Activated CD4-positive, alpha-beta memory T cell treated with anti-CD3 and anti-CD28 coated beads, Interleukin-2, amount 10 ng/mL, durations not matched to agents 7 days and 5 days (primary cell): ENCODE data around the gene HCST. TPM values are rescaled to one million over a fixed set of nuclear protein-coding genes. Genes with fewer than 3 reads are reported as not detected.
"Not testable (repeated sequence)": the region's sequence is repeated elsewhere in the genome, so short reads cannot be mapped to it uniquely, and the experiment has no call there.

ENCODE experiments used
- CTCF ChIA-PET: fragments of 350-600 bp; sonication (Branson Sonifier 250); formaldehyde crosslinking; loops from one replicate; lab custom pipeline; 2021; ENCODE audit warnings: antibody characterized with exemption, inconsistent platforms; lab: Charles Lee
- POLR2A ChIA-PET: fragments of 350-600 bp; sonication (Branson Sonifier 250); formaldehyde crosslinking; loops from one replicate; lab custom pipeline; 2021; ENCODE audit warnings: antibody characterized with exemption; lab: Charles Lee
- DNase-seq: peaks from one replicate; pipeline ENCODE4 v3.0.0-alpha.2; 2020
- H3K27ac Mint-ChIP-seq: one replicate; pipeline ENCODE4 v1.8.0; 2021; ENCODE audit warnings: mild to moderate bottlenecking, mixed read lengths
- H3K27me3 Mint-ChIP-seq: one replicate; pipeline ENCODE4 v1.8.0; 2021; ENCODE audit warnings: mixed read lengths
- H3K36me3 Mint-ChIP-seq: one replicate; pipeline ENCODE4 v1.8.0; 2021; ENCODE audit warnings: low read depth, mixed read lengths
- H3K4me1 Mint-ChIP-seq: one replicate; pipeline ENCODE4 v1.8.0; 2021; ENCODE audit warnings: mixed read lengths
- H3K4me3 Mint-ChIP-seq: one replicate; pipeline ENCODE4 v1.8.0; 2021; ENCODE audit warnings: mild to moderate bottlenecking, mixed read lengths
- H3K9me3 Mint-ChIP-seq: one replicate; pipeline ENCODE4 v1.8.0; 2021; ENCODE audit warnings: mixed read lengths
- total RNA-seq, 2 experiments: library from RNA; stranded (reverse); gene quantifications; one replicate each; pipeline ENCODE4 v1.2.3, GENCODE V29; 2021

HCST gene
- total RNA-seq, 2 experiments from 2014 or later: 204 to 218 TPM

DNA sequence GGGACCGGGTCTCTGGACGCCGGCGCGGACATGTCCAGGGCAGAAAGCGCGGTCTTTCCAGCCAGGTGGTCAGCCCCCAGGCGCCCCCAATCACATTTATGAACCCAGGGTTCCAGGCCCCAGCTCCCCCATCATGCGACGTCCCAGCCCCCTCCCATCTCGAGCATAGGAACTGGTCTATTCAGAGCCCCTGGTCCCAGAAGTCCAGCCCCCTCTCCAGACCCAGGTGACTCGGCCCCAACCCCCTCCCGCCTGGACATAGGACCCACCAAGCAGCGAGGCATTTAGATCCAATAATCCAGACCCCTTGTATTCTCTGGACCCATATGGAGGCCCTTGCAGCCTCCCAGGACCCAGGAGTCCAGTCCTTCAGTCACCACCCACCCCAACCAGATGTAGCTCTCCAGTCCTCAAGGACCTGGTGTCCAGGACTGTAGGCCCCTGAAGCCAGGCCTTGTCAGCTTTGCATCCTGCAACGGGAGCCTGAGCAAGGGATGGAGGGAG is 33.5 kb upstream of the HCST start:
- CTCF ChIA-PET: interaction anchor here (0.6 to 1.9 kb wide), 3 partner anchors 13 to 702 kb away, joined by 3 to 7 read pairs (median 3); no protein-coding TSS in a partner anchor
- H3K9me3 Mint-ChIP-seq: no peaks in the 10 kb centered on the region
- no peak for DNase-seq
- POLR2A ChIA-PET: interaction anchor here (1.0 to 2.8 kb wide), 4 partner anchors 12 to 128 kb away, joined by 4 to 13 read pairs (median 4); partner anchors contain the start of gene KIRREL2
- H3K4me3 Mint-ChIP-seq: peak overlapping the region; percentile 21
- H3K4me1 Mint-ChIP-seq: peaks cover 18% of the 10 kb centered on the region
- H3K27ac Mint-ChIP-seq: no peak overlapping the region
- H3K36me3 Mint-ChIP-seq: no peaks in the 10 kb centered on the region
- peaks cover 37% of the 10 kb centered on the region for H3K27me3 Mint-ChIP-seq

DNA sequence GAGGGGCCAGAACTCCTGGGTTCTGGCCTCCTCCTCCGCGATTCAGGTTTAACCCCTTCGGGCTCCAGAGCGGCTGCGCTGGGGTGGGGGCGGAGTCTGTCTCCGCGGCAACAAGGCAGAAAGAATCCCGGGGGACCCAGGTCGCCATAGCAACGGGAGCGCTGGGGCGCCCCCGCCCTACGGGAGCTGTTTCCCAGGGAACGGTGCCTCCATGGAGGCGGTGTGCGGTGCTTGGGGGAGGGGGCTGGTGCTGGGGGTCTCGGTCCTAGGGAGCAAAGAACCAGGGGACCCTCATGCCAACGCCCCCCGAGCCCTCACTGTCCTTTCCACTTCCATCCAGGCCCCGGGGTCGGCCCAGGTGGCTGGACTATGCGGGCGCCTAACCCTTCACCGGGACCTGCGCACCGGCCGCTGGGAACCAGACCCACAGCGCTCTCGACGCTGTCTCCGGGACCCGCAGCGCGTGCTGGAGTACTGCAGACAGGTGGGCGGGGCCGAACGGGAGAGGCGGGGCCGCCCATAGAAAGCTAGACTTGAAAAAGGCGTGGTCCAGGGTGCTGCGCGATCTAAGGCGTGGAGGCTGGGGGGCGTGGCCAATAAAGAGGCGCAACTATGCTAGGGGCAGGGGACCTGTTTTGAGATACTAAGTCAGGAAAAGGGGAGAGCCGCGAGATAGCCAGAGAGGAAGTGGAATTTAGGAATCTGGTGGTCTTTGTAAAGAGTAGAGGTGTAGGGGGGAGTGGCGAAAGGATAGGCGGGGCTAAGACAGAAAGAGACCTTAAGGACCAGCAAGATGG is 32.8 kb upstream of the HCST start:
- Mint-ChIP-seq H3K9me3 (no peaks in the 10 kb centered on the region), H3K4me1 (peaks cover 18% of the 10 kb centered on the region), H3K27me3 (peaks cover 37% of the 10 kb centered on the region), H3K36me3 (no peaks in the 10 kb centered on the region), H3K27ac (peak overlapping the region; percentile 43), H3K4me3 (peak overlapping the region; percentile 73)
- CTCF ChIA-PET: interaction anchor here (0.6 to 1.9 kb wide), 4 partner anchors 13 to 703 kb away, joined by 3 to 7 read pairs (median 5); no protein-coding TSS in a partner anchor
- peak; percentile 88 for DNase-seq
- POLR2A ChIA-PET: interaction anchor here (1.0 to 2.8 kb wide), 5 partner anchors 10 to 129 kb away, joined by 3 to 13 read pairs (median 4); partner anchors contain the start of gene KIRREL2

DNA sequence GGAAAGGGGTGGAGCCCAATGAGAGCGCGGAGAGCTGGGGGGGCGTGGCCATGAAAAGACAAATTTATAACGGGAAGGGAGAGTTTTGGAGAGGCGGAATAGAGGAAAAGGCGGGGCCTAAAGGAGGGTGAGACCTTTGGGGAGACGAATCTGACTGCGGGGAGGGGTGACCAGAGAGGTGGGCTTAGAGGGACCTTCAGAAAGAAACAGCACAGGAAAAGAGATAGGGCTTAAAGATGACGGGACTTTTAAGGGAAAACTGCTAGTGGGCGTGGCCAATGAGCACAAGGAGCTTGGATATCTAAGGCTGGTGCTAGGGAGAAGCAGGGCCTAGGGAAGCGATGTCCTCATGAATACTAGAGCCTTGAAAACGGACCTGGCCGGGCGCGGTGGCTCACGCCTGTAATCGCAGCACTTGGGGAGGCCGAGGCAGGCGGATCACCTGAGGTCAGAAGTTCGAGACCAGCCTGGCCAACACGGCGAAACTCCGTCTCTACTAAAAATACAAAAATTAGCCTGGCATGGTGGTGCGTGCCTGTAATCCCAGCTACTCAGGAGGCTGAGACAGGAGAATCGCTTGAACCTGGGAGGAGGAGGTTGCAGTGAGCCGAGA is 32.1 kb upstream of the HCST start:
- H3K36me3 Mint-ChIP-seq, DNase-seq, H3K9me3 Mint-ChIP-seq: not testable (repeated sequence)
- ChIA-PET CTCF (interaction anchor here (1.2 to 1.9 kb wide), 3 partner anchors 12 to 226 kb away, joined by 3 to 7 read pairs (median 7); no protein-coding TSS in a partner anchor), POLR2A (interaction anchor here (1.0 to 2.8 kb wide), 4 partner anchors 10 to 60 kb away, joined by 3 to 13 read pairs (median 4); partner anchors contain the start of gene KIRREL2)
- Mint-ChIP-seq H3K27me3 (peaks cover 33% of the 10 kb centered on the region), H3K4me1 (peaks cover 18% of the 10 kb centered on the region), H3K27ac (peak overlapping the region; percentile 43), H3K4me3 (peak overlapping the region; percentile 73)

DNA sequence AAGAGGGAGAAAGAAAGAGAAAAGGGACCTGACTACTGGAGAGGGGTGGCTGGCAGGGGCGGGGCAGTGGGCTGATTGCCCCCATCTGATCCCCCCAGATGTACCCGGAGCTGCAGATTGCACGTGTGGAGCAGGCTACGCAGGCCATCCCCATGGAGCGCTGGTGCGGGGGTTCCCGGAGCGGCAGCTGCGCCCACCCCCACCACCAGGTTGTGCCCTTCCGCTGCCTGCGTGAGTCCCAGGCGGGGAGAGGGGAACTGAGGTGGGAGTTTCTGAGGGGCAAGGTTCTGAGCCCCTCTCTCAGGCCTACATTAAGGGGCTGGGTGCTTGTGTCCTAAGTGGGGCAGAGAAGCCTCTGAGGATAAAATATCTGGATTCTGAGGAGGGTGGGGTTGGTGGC is 31.5 kb upstream of the HCST start:
- no peak overlapping the region for H3K27ac Mint-ChIP-seq
- no peaks in the 10 kb centered on the region for H3K9me3 Mint-ChIP-seq
- ChIA-PET CTCF (interaction anchor here (1.2 kb wide), 1 partner anchor 60 kb away, joined by 7 read pairs; no protein-coding TSS in a partner anchor), POLR2A (interaction anchor here (1.3 to 2.8 kb wide), 2 partner anchors 9 to 59 kb away, joined by 4 to 13 read pairs; no protein-coding TSS in a partner anchor)
- H3K27me3 Mint-ChIP-seq: peaks cover 28% of the 10 kb centered on the region
- peaks cover 18% of the 10 kb centered on the region for H3K4me1 Mint-ChIP-seq
- H3K4me3 Mint-ChIP-seq: no peak overlapping the region
- H3K36me3 Mint-ChIP-seq: no peaks in the 10 kb centered on the region
- DNase-seq: no peak

DNA sequence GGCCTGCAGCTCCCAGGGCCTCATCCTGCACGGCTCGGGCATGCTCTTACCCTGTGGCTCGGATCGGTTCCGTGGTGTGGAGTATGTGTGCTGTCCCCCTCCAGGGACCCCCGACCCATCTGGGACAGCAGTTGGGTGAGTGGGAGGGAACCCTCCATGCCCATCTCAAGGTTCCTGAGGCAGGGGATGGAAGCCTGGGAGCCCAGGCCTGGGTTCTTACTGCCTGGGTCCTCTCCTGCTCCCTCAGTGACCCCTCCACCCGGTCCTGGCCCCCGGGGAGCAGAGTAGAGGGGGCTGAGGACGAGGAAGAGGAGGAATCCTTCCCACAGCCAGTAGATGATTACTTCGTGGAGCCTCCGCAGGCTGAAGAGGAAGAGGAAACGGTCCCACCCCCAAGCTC is 30.7 kb upstream of the HCST start:
- Mint-ChIP-seq H3K27ac (no peak overlapping the region), H3K4me1 (peaks cover 18% of the 10 kb centered on the region), H3K27me3 (peaks cover 22% of the 10 kb centered on the region), H3K4me3 (no peak overlapping the region), H3K36me3 (no peaks in the 10 kb centered on the region), H3K9me3 (no peaks in the 10 kb centered on the region)
- DNase-seq: no peak
- POLR2A ChIA-PET: no interaction called here
- CTCF ChIA-PET: no interaction called here

DNA sequence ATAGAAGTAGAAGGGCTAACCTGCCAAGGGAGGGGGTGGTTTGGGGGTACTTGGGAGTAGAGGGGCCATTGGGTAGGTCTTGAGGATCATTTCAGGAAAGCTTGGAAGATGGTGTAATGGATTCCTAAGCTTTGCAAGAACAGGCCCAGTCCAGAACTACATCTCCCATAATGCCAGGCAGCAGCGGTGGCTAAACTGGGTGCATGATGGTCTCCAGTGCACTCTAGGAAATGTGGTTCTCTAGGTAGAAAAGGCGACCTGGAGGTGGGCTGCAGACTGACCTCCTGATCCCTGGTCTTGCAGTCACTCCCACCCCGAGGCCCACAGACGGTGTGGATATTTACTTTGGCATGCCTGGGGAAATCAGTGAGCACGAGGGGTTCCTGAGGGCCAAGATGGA is 30.1 kb upstream of the HCST start:
- no peak overlapping the region for H3K4me3 Mint-ChIP-seq
- POLR2A ChIA-PET: no interaction called here
- no peaks in the 10 kb centered on the region for H3K36me3 Mint-ChIP-seq
- DNase-seq: no peak
- H3K9me3 Mint-ChIP-seq: no peaks in the 10 kb centered on the region
- peaks cover 21% of the 10 kb centered on the region for H3K27me3 Mint-ChIP-seq
- peaks cover 18% of the 10 kb centered on the region for H3K4me1 Mint-ChIP-seq
- H3K27ac Mint-ChIP-seq: no peak overlapping the region
- CTCF ChIA-PET: no interaction called here

DNA sequence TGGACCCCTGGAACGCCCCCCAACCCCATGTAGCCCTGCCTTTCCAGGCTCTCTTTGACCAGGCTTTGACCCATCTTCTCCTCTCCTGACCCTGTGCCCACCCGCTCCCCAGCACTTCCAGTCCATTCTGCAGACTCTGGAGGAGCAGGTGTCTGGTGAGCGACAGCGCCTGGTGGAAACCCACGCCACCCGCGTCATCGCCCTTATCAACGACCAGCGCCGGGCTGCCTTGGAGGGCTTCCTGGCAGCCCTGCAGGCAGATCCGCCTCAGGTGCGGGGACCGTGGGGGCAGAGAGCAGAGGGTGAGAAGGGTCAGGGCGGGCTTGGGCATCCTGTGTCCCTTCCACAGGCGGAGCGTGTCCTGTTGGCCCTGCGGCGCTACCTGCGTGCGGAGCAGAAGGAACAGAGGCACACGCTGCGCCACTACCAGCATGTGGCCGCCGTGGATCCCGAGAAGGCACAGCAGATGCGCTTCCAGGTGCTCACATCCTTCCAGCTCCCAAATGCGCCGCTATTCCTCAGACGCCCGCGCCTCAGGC is 27.9 kb upstream of the HCST start:
- ChIA-PET POLR2A (no interaction called here), CTCF (no interaction called here)

DNA sequence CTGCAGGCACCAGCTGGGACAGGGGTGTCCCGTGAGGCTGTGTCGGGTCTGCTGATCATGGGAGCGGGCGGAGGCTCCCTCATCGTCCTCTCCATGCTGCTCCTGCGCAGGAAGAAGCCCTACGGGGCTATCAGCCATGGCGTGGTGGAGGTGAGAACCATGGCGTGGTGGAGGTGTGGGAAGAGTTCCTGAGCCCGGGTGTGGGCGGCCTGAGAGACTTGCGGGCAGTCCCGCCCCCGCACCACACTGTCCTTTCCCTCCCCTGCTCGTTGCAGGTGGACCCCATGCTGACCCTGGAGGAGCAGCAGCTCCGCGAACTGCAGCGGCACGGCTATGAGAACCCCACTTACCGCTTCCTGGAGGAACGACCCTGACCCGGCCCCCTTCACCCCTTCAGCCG is 23.3 kb upstream of the HCST start:
- ChIA-PET POLR2A (interaction anchor here (1.1 to 1.6 kb wide), 5 partner anchors 20 to 165 kb away, joined by 3 to 6 read pairs (median 3); partner anchors contain the start of gene IGFLR1), CTCF (interaction anchor here (0.6 to 7.3 kb wide), 4 partner anchors 52 to 180 kb away, joined by 3 to 120 read pairs (median 4); no protein-coding TSS in a partner anchor)
- Mint-ChIP-seq H3K36me3 (no peaks in the 10 kb centered on the region), H3K27ac (no peak overlapping the region), H3K27me3 (peaks cover 15% of the 10 kb centered on the region), H3K9me3 (no peaks in the 10 kb centered on the region), H3K4me1 (peaks cover 12% of the 10 kb centered on the region), H3K4me3 (no peak overlapping the region)
- no peak for DNase-seq

More for the DNA sequence above, 27.9 kb upstream of the HCST start:
- Mint-ChIP-seq H3K27ac (no peak overlapping the region), H3K27me3 (peaks cover 14% of the 10 kb centered on the region), H3K4me3 (no peak overlapping the region), H3K9me3 (no peaks in the 10 kb centered on the region), H3K36me3 (no peaks in the 10 kb centered on the region), H3K4me1 (peaks cover 9% of the 10 kb centered on the region)
- DNase-seq: no peak

DNA sequence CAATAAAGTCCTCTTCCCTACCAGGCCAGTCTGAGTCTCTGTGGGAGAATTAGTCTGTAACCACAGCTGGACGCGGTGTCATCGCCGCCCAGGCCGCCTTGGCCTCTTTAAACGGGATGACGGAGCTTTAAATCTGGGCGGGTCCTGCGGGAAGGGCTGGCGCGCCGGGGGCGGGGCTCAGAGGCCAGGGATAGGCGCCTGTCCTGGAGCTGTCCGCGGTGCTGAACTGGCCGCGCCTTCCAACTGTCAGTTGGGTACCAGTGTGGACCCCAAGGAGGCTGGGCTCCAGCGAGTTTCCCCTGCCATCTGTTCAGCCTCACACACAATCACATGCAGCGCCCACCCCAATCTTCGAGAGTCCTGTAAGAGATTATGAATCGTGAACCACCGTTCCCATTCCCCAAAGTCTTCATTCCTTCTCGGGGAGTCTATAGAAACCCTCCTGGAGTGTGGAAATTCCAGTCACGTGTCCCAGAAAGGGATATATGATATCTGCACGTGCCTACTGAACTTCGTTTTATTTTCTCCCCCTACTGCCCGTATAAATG is 22.5 kb upstream of the HCST start:
- Mint-ChIP-seq H3K27ac (no peak overlapping the region), H3K27me3 (peaks cover 15% of the 10 kb centered on the region), H3K4me1 (peaks cover 12% of the 10 kb centered on the region), H3K9me3 (no peaks in the 10 kb centered on the region), H3K4me3 (no peak overlapping the region), H3K36me3 (no peaks in the 10 kb centered on the region)
- ChIA-PET CTCF (interaction anchor here (0.5 to 7.3 kb wide), 6 partner anchors 13 to 180 kb away, joined by 3 to 120 read pairs (median 3); no protein-coding TSS in a partner anchor), POLR2A (interaction anchor here (0.6 to 1.6 kb wide), 7 partner anchors 10 to 166 kb away, joined by 3 to 6 read pairs (median 3); partner anchors contain the start of gene IGFLR1)
- peak; percentile 88 for DNase-seq

DNA sequence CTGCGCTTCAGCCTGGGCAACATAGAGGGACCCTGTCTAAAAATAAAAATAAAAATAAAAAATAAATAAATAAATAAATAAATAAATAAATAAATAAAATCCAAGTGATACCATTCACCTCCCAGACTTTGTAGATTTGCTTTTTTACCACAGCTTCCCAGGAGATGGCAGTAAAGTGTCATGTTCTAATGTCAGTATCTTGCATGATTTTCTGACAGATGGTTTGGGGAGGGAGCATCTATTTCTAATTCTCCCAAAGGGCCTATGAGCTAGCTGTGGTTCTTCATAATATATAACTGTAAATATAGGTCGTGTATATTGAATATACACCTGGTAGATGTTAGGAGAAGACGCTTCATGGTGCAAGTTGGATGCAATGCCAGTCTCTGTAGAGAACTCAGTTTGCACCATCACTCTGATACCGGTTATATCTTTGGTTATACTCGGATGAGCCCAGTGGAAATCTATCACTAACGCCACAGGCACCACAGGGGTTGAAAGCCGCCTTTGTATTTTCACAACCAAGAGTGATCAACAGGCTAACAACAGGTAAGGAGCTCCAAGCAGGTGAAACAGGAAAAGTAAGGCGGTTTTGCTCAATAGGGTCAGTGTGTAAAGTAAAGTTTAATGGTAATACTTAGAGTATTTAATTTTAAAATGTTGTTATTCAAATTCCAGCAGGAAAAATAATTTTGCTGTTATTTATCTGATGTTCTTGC is 20.1 kb upstream of the HCST start:
- CTCF ChIA-PET: interaction anchor here (0.9 to 7.3 kb wide), 11 partner anchors 10 to 192 kb away, joined by 3 to 120 read pairs (median 4); partner anchors contain the start of genes ALKBH6 and THAP8
- H3K36me3 Mint-ChIP-seq: peaks cover 15% of the 10 kb centered on the region
- peaks cover 12% of the 10 kb centered on the region for H3K4me1 Mint-ChIP-seq
- H3K9me3 Mint-ChIP-seq: no peaks in the 10 kb centered on the region
- no peak overlapping the region for H3K27ac Mint-ChIP-seq
- H3K27me3 Mint-ChIP-seq: peaks cover 15% of the 10 kb centered on the region
- POLR2A ChIA-PET: interaction anchor here (1.1 to 4.9 kb wide), 6 partner anchors 10 to 49 kb away, joined by 3 to 38 read pairs (median 6); partner anchors contain the start of gene NFKBID
- peak; percentile 37 for DNase-seq
- H3K4me3 Mint-ChIP-seq: no peak overlapping the region

DNA sequence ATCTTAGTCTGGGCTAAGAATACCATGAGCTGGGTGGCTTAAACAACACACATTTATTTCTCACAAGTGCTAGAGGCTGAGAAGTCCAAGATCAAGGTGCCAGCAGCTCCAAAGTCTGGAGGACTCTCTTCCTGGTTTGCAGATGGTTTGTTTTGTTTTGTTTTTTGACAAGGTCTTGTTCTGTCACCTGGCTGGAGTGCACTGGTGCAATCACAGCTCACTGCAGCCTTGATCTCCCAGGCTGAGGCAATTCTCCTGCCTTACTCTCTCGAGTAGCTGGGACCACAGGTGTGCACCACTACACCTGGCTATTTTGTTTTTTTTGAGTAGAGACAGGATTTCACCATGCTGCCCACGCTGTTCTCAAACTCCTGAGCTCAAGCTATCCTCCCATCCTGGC is 18.4 kb upstream of the HCST start:
- no peaks in the 10 kb centered on the region for H3K9me3 Mint-ChIP-seq
- peaks cover 8% of the 10 kb centered on the region for H3K27me3 Mint-ChIP-seq
- CTCF ChIA-PET: interaction anchor here (0.7 to 7.3 kb wide), 5 partner anchors 9 to 193 kb away, joined by 3 to 120 read pairs (median 4); no protein-coding TSS in a partner anchor
- POLR2A ChIA-PET: interaction anchor here (1.2 to 4.9 kb wide), 5 partner anchors 9 to 48 kb away, joined by 3 to 38 read pairs (median 4); partner anchors contain the start of gene NFKBID
- peaks cover 30% of the 10 kb centered on the region for H3K36me3 Mint-ChIP-seq
- peaks cover 12% of the 10 kb centered on the region for H3K4me1 Mint-ChIP-seq
- DNase-seq: no peak
- H3K4me3 Mint-ChIP-seq: no peak overlapping the region
- H3K27ac Mint-ChIP-seq: no peak overlapping the region
